H1 (cell line): ENCODE results near the gene GAK. TPM values are rescaled to one million over a fixed set of nuclear protein-coding genes. Genes with fewer than 3 reads are reported as not detected.

Experiments used
- EGR1 ChIP-seq: IDR thresholded peaks from 2 replicates; pipeline ENCODE4 v1.6.1; 2011; ENCODE audit warnings: low read depth, low read length, borderline replicate concordance
- POLR2A ChIP-seq, 2 experiments: IDR thresholded peaks; 1 replicate in 1 of 2; 2 replicates in 1 of 2; pipeline ENCODE4 v1.6.1; 2011; ENCODE audit warnings: low read depth in 2 of 2, low read length in 2 of 2, mild to moderate bottlenecking in 2 of 2; ENCODE audit errors: control extremely low read depth in 1 of 2
- POLR2AphosphoS5 ChIP-seq: IDR thresholded peaks from 2 replicates; pipeline ENCODE4 v1.6.1; 2011; ENCODE audit warnings: low read depth, low read length
- RBBP5 ChIP-seq: IDR thresholded peaks from 2 replicates; pipeline ENCODE4 v1.7.1; 2012; ENCODE audit warnings: low read depth, mild to moderate bottlenecking, inconsistent platforms, low read length, moderate library complexity, borderline replicate concordance
- RFX5 ChIP-seq: IDR thresholded peaks from 2 replicates; pipeline ENCODE4 v1.6.1; 2011; ENCODE audit warnings: low read depth, low read length, improper control_type of control experiment, borderline replicate concordance
- TBP ChIP-seq: IDR thresholded peaks from 2 replicates; pipeline ENCODE4 v1.6.1; 2011; ENCODE audit warnings: low read depth, low read length, improper control_type of control experiment
- polyA plus RNA-seq, 7 experiments: library from polyadenylated mRNA; depleted of rRNA in 3 of 7; stranded (reverse) in 5 of 7; unstranded in 2 of 7; fragments of >200 nt in 5 of 7; fragments of 200-250 nt in 2 of 7; gene quantifications; 1 replicate in 5 of 7; 2 replicates in 1 of 7; 4 replicates in 1 of 7; pipeline versions ENCODE4 v1.2.1 to v1.2.3, GENCODE V29; 2011 to 2013; ENCODE audit warnings: missing spikeins in 2 of 7, mixed read lengths in 2 of 7
- total RNA-seq: library from RNA; stranded (reverse); fragmentation: NEBNext Ultra II Directional; extraction: Animal tissue kit (Norgen Biotek cat#: 25700); gene quantifications from 2 replicates; pipeline ENCODE4 v1.2.1, GENCODE V29; 2021
- TF ChIP-seq, protein P1 (sequence below): IDR thresholded peaks from 2 replicates; pipeline ENCODE4 v1.6.1; 2012; ENCODE audit warnings: inconsistent platforms

Gene GAK
- total and polyA plus RNA-seq, 2 of the 8 experiments (the other 6 are each of a cell fraction or from before 2014, with no cell fraction given): 31.5 to 70.8 TPM

DNA sequence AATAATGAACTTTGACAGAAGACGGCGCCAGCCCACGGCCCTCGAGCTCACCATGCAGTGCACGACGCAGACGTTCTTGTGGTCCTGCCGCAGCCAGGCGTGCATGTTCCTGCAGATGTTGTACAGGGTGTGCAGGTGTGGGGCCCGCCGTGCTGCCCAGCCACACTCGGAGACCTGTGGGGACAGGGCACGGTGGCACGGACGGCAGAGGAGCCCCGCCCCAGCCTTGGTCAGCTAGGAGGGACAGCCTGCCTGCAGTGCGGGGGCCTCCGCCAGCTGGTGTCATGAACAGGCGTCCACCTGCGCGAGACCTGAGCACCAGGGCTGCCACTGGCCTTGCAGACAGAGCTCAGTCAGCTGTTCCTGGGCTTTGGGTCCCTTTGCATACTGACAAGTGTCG lies 49.5 kb downstream of the GAK start (continued):
- TF ChIP-seq, protein P1, sequence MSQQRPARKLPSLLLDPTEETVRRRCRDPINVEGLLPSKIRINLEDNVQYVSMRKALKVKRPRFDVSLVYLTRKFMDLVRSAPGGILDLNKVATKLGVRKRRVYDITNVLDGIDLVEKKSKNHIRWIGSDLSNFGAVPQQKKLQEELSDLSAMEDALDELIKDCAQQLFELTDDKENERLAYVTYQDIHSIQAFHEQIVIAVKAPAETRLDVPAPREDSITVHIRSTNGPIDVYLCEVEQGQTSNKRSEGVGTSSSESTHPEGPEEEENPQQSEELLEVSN: no peak
- TF ChIP-seq RBBP5: no peak
- no peak for TF ChIP-seq TBP
- TF ChIP-seq EGR1: no peak
- no peak for TF ChIP-seq RFX5
- no peak for TF ChIP-seq POLR2AphosphoS5
- TF ChIP-seq POLR2A (IDR thresholded peaks at IDR 0.05; ENCODE audit: control extremely low read depth in 1 of 2, low read depth in 2 of 2, low read length in 2 of 2): no peak
